ENCODE measurements around the gene IL22RA1.

Gene IL22RA1

GRCh38 chr1:24178407-24178806 lies 35.5 kb upstream of the IL22RA1 start:
- TF ChIP-seq EZH2phosphoT487 (conservative IDR thresholded peaks at IDR 0.05; ENCODE audit: low read length) = no peak
- no peak for TF ChIP-seq CTCF (IDR thresholded peaks at IDR 0.05; ENCODE audit: insufficient read depth, low read length, poor library complexity, severe bottlenecking)
- H3K79me2 ChIP-seq (ENCODE audit: insufficient read depth, low read length) = peaks cover 100% of the 10 kb centered on the region
- no peak overlapping the region for H2AFZ ChIP-seq (ENCODE audit: low read depth, low read length, severe bottlenecking)
- no peak overlapping the region for H3K9ac ChIP-seq (ENCODE audit: low read length)
- H3K9me2 ChIP-seq (replicated peaks; ENCODE audit: insufficient read depth, low read length) = no peaks in the 10 kb centered on the region
- H3F3A ChIP-seq (ENCODE audit: insufficient read depth) = peaks cover 24% of the 10 kb centered on the region
- H3K36me3 ChIP-seq (ENCODE audit: low read length) = peaks cover 43% of the 10 kb centered on the region
- H3K9me3 ChIP-seq (ENCODE audit: insufficient read depth, low read length) = no peaks in the 10 kb centered on the region
- H3K27me3 ChIP-seq (ENCODE audit: low read length) = no peaks in the 10 kb centered on the region
- H3K4me2 ChIP-seq (ENCODE audit: low read depth, low read length, poor library complexity, severe bottlenecking) = peak overlapping the region; percentile 1
- peaks cover 14% of the 10 kb centered on the region; the same call in 1 of the 2 replicates for H4K20me1 ChIP-seq (ENCODE audit: low read depth, low read length)
- H3K4me3 ChIP-seq (ENCODE audit: insufficient read depth, low read length, poor library complexity, severe bottlenecking) = no peak overlapping the region
- no peak overlapping the region; the same call in 1 of the 2 replicates for H3K27ac ChIP-seq (ENCODE audit: low read depth, low read length)

- no peaks in the 10 kb centered on the region for H3K9me2 ChIP-seq (replicated peaks; ENCODE audit: insufficient read depth, low read length)
- peaks cover 14% of the 10 kb centered on the region for H4K20me1 ChIP-seq (ENCODE audit: low read depth, low read length)
- no peak overlapping the region for H2AFZ ChIP-seq (ENCODE audit: low read depth, low read length, severe bottlenecking)
- H3K79me2 ChIP-seq (ENCODE audit: insufficient read depth, low read length) = peaks cover 100% of the 10 kb centered on the region
- peak overlapping the region; percentile 30 for H3K4me2 ChIP-seq (ENCODE audit: low read depth, low read length, poor library complexity, severe bottlenecking)
- TF ChIP-seq CTCF (IDR thresholded peaks at IDR 0.05; ENCODE audit: insufficient read depth, low read length, poor library complexity, severe bottlenecking) (no peak), EZH2phosphoT487 (conservative IDR thresholded peaks at IDR 0.05; ENCODE audit: low read length) (no peak)
- peaks cover 55% of the 10 kb centered on the region for H3K36me3 ChIP-seq (ENCODE audit: low read length)
- peaks cover 34% of the 10 kb centered on the region for H3F3A ChIP-seq (ENCODE audit: insufficient read depth)
- H3K4me3 ChIP-seq (ENCODE audit: insufficient read depth, low read length, poor library complexity, severe bottlenecking) = no peak overlapping the region
- peak overlapping the region; percentile 42 for H3K27ac ChIP-seq (ENCODE audit: low read depth, low read length)
- H3K27me3 ChIP-seq (ENCODE audit: low read length) = no peaks in the 10 kb centered on the region
- no peaks in the 10 kb centered on the region for H3K9me3 ChIP-seq (ENCODE audit: insufficient read depth, low read length)
- no peak overlapping the region for H3K9ac ChIP-seq (ENCODE audit: low read length)
These were observed 34.2 kb upstream of the IL22RA1 start for GRCh38 chr1:24177161-24177560.

GRCh38 chr1:24175033-24175755 lies 32.3 kb upstream of the IL22RA1 start:
- Histone ChIP-seq H3K4me3 (ENCODE audit: insufficient read depth, low read length, poor library complexity, severe bottlenecking) (no peak overlapping the region), H3F3A (ENCODE audit: insufficient read depth) (peaks cover 34% of the 10 kb centered on the region), H3K79me2 (ENCODE audit: insufficient read depth, low read length) (peaks cover 100% of the 10 kb centered on the region), H3K27ac (ENCODE audit: low read depth, low read length) (peak overlapping the region; percentile 27; the same call in 1 of the 2 replicates), H3K9me3 (ENCODE audit: insufficient read depth, low read length) (no peaks in the 10 kb centered on the region), H3K27me3 (ENCODE audit: low read length) (no peaks in the 10 kb centered on the region), H2AFZ (ENCODE audit: low read depth, low read length, severe bottlenecking) (no peak overlapping the region), H3K9ac (ENCODE audit: low read length) (no peak overlapping the region; the same call in 1 of the 2 replicates), H3K9me2 (replicated peaks; ENCODE audit: insufficient read depth, low read length) (no peaks in the 10 kb centered on the region), H3K36me3 (ENCODE audit: low read length) (peaks cover 59% of the 10 kb centered on the region), H4K20me1 (ENCODE audit: low read depth, low read length) (peaks cover 24% of the 10 kb centered on the region), H3K4me2 (ENCODE audit: low read depth, low read length, poor library complexity, severe bottlenecking) (no peak overlapping the region)
- TF ChIP-seq CTCF (IDR thresholded peaks at IDR 0.05; ENCODE audit: insufficient read depth, low read length, poor library complexity, severe bottlenecking) (no peak), EZH2phosphoT487 (conservative IDR thresholded peaks at IDR 0.05; ENCODE audit: low read length) (no peak)
